Esophagus muscularis mucosa (tissue), 4 donors: ENCODE results near the gene PRM2.

Experiments used
- EP300 ChIP-seq: sonication (generic); formaldehyde crosslinking; IDR thresholded peaks from one replicate; pipeline ENCODE4 v1.6.1; 2017; ENCODE audit warnings: antibody characterized with exemption
- POLR2A ChIP-seq: fragments of 450-650 bp; IDR thresholded peaks from one replicate; pipeline ENCODE4 v1.6.1; 2017; ENCODE audit warnings: antibody characterized with exemption, moderate library complexity, mild to moderate bottlenecking, low read depth
- POLR2AphosphoS5 ChIP-seq, 2 donors: sonication (generic); formaldehyde crosslinking; IDR thresholded peaks; one replicate each; pipeline ENCODE4 v1.6.1; 2017; ENCODE audit warnings: antibody characterized with exemption in 2 of 2
- TF ChIP-seq, protein P1 (sequence below), 3 experiments: fragments of 200-600 bp in 2 of 3; fragments of 450-650 bp in 1 of 3; sonication (generic) in 2 of 3; IDR thresholded peaks; one replicate each; pipeline ENCODE4 v1.5.1; 2017 to 2019; ENCODE audit warnings: antibody characterized with exemption in 3 of 3, mild to moderate bottlenecking in 2 of 3, moderate library complexity in 1 of 3

DNA sequence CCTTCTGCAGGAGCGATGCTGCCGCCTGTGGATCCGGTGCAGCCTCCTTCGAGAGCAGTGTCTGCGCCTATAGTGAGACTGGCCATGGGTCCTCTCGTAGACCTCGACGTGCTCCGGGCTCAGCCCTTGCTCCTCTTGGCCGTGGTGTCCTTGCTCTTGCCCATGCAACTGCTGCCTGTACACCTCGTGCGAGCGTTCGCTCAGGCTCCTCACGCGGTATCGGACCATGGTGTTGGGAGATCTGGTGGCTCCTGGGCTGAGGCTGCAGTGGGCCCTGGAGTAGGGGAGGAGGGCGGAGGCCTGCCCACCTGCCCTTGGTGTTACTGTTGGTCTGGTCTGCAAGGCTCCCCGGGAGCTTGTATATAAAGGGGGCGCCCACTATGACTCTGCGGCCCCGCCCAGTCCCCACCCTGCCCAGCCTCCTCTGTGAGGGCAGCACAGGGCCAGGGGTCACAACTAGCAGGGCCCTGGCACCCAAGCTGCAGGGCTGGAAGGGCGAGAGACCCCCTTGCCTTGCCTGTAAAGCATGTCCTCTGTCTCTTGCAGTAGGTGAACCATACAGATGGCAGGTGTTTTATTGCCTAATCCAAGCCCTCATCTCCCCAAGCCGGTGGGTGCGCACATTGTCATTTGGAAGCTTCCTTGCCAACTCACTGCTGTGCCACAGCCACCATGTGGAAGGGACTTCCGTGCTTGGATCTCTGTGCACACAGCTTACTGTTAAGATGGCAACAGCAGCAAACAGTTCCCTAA is at the start of gene PRM2:
- TF ChIP-seq, protein P1, sequence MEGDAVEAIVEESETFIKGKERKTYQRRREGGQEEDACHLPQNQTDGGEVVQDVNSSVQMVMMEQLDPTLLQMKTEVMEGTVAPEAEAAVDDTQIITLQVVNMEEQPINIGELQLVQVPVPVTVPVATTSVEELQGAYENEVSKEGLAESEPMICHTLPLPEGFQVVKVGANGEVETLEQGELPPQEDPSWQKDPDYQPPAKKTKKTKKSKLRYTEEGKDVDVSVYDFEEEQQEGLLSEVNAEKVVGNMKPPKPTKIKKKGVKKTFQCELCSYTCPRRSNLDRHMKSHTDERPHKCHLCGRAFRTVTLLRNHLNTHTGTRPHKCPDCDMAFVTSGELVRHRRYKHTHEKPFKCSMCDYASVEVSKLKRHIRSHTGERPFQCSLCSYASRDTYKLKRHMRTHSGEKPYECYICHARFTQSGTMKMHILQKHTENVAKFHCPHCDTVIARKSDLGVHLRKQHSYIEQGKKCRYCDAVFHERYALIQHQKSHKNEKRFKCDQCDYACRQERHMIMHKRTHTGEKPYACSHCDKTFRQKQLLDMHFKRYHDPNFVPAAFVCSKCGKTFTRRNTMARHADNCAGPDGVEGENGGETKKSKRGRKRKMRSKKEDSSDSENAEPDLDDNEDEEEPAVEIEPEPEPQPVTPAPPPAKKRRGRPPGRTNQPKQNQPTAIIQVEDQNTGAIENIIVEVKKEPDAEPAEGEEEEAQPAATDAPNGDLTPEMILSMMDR (IDR thresholded peaks at IDR 0.05): no peak
- TF ChIP-seq POLR2AphosphoS5 (IDR thresholded peaks at IDR 0.05): no peak
- no peak for TF ChIP-seq POLR2A
- no peak for TF ChIP-seq EP300
